ENCODE results near the gene CLCN3.
"Not testable (repeated sequence)": the region's sequence is repeated elsewhere in the genome, so short reads cannot be mapped to it uniquely, and the experiment has no call there.

Gene CLCN3

DNA sequence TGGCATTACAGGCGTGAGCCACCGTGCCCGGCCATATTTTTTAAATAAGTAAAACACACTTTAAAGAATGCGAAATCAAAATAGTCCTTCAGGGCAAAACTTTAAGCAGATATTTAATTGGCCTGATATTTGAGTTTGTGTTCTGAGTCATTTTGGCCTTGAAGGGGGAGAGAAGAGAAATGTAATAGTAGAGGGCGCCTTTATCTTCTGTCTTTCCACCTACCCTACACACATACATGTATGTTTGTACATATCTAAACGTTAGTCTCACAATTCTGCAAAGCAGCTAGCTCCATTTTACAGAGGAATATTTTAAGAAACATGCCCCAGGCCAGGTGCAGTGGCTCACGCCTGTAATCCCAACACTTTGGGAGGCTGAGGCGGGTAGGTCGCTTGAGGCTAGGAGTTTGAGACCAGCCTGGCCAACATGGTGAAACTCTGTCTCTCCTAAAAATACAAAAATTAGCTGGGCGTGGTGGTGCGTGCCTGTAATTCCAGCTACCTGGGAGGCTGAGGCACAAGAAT lies 151.2 kb downstream of the CLCN3 start:
- not testable (repeated sequence) for DNase-seq (ENCODE audit: low read depth, low spot score)

Data from astrocyte of the hippocampus (primary cell).